SK-N-MC (cell line): ENCODE measurements around the gene AMY2B.

Source experiments
- EZH2 ChIP-seq: fragments of 200-600 bp; sonication (generic); IDR thresholded peaks from one replicate; pipeline ENCODE4 v1.6.1; 2017; ENCODE audit warnings: antibody characterized with exemption
- POLR2AphosphoS5 ChIP-seq: IDR thresholded peaks from 2 replicates; pipeline ENCODE4 v1.6.1; 2012; ENCODE audit warnings: mild to moderate bottlenecking, low read depth, low read length, borderline replicate concordance

DNA sequence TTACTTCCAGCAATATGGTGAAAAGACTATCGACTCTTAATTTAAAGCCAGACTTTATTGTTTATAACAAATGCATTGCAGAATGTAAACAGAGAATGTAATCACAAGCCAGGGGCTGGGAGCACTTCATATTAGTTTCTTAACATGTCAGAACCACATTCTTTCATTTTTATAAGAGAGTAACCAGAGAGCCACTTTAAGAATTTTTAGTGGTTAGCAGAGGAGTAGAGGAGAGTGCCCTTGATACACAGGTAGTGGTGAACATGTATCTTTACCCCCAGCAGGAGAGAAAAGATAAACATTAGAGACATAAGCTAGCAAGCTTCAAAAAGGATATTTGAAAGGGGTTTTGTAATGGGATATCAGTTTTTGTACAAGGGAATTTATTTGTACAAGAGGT lies 11.1 kb downstream of the AMY2B start:
- TF ChIP-seq EZH2, result no peak
- no peak for TF ChIP-seq POLR2AphosphoS5
